ENCODE measurements around the gene CACNA1B. TPM values are rescaled to one million over a fixed set of nuclear protein-coding genes. Genes with fewer than 3 reads are reported as not detected.

The CACNA1B gene
- total and polyA plus RNA-seq, 2 of the 4 experiments (the other 2 are of a cell fraction) = 0.02 TPM; not detected in 1

GRCh38 chr9:138112090-138112748 lies 234.6 kb downstream of the CACNA1B start:
- H3K9ac ChIP-seq (ENCODE audit: low read depth, low read length) = no peak overlapping the region
- no peaks in the 10 kb centered on the region for H3K4me1 ChIP-seq (ENCODE audit: control insufficient read depth, insufficient read depth, low read length)
- no peaks in the 10 kb centered on the region for H4K20me1 ChIP-seq (ENCODE audit: insufficient read depth, low read length)
- H3K9me1 ChIP-seq (ENCODE audit: insufficient read depth, low read length) = no peaks in the 10 kb centered on the region
- H3K14ac ChIP-seq (replicated peaks; ENCODE audit: low read depth, low read length) = no peak overlapping the region
- H4K5ac ChIP-seq (ENCODE audit: low read depth, low read length) = no peak overlapping the region
- no peak overlapping the region for H2BK20ac ChIP-seq (ENCODE audit: low read depth, low read length)
- H3K56ac ChIP-seq (ENCODE audit: extremely low read depth, insufficient read depth, low read length) = no peak overlapping the region
- H3K18ac ChIP-seq (ENCODE audit: low read depth, low read length) = no peak overlapping the region
- no peak overlapping the region for H4K91ac ChIP-seq (ENCODE audit: insufficient read depth, low read depth, low read length)
- no peak overlapping the region for H3K23ac ChIP-seq (ENCODE audit: low read depth, low read length)
- H4K8ac ChIP-seq (ENCODE audit: low read depth in 2 of 2, low read length in 2 of 2) = no peak overlapping the region
- BruUV-seq (replicated peaks) = no TSS peak
- H2AK5ac ChIP-seq (ENCODE audit: low read depth, low read length) = no peak overlapping the region
- POLR2A ChIA-PET (ENCODE audit: unreplicated experiment) = no interaction called here
- dilution Hi-C loops (cut with HindIII; ENCODE audit: low sequenced_read_pairs, unreplicated experiment) = no loop called here
- no peak overlapping the region for H2AK9ac ChIP-seq (replicated peaks; ENCODE audit: low read depth, low read length, poor library complexity)
- no peak overlapping the region for H3K27ac ChIP-seq (ENCODE audit: insufficient read depth, low read length)
- in situ Hi-C loops (cut with MboI; ENCODE audit: low sequenced_read_pairs) = no loop called here
- ATAC-seq (ENCODE audit: low read depth) (no peak), DNase-seq (no peak)
- H3K79me1 ChIP-seq (ENCODE audit: low read depth in 1 of 2, low read length in 2 of 2) = no peaks in the 10 kb centered on the region
- no peak overlapping the region for H3K4ac ChIP-seq (ENCODE audit: low read depth, low read length)
- WGBS, 2 experiments (ENCODE audit: extremely low coverage in 2 of 2, insufficient read length in 1 of 2) = 68% methylated on average over 6 of the region's 16 CpGs; no CpG with 5 or more reads in 1 of the 2 experiments
- no peak for TF ChIP-seq MAZ (IDR thresholded peaks at IDR 0.05; ENCODE audit: borderline replicate concordance, low read depth, low read length)
- TF ChIP-seq MXI1 (IDR thresholded peaks at IDR 0.05; ENCODE audit: borderline replicate concordance, low read depth, low read length) = no peak
- no peak for TF ChIP-seq POLR2A (IDR thresholded peaks at IDR 0.05; ENCODE audit: low read depth, low read length)
- TF ChIP-seq CTCF (conservative IDR thresholded peaks at IDR 0.05; ENCODE audit: low read depth, low read length) = no peak
- no peak for TF ChIP-seq CEBPB (IDR thresholded peaks at IDR 0.05; ENCODE audit: low read depth, low read length)
- TF ChIP-seq BHLHE40 (IDR thresholded peaks at IDR 0.05; ENCODE audit: low read depth, low read length) = no peak
- no peak for TF ChIP-seq USF2 (IDR thresholded peaks at IDR 0.05; ENCODE audit: low read depth, low read length)
- TF ChIP-seq RCOR1 (IDR thresholded peaks at IDR 0.05; ENCODE audit: insufficient replicate concordance, low read length) = no peak
- TF ChIP-seq FOS (IDR thresholded peaks at IDR 0.05; ENCODE audit: low read depth, low read length) = no peak
- no peak for TF ChIP-seq RFX5 (IDR thresholded peaks at IDR 0.05; ENCODE audit: low read depth, low read length)
- no peak for TF ChIP-seq MAFK (IDR thresholded peaks at IDR 0.05; ENCODE audit: low read depth, low read length)
- TF ChIP-seq CHD1 (IDR thresholded peaks at IDR 0.05; ENCODE audit: low read depth, low read length) = no peak
- no peak for TF ChIP-seq NFE2L2 (IDR thresholded peaks at IDR 0.05; ENCODE audit: low read depth, low read length)
- no peak for TF ChIP-seq ELK1 (IDR thresholded peaks at IDR 0.05; ENCODE audit: borderline replicate concordance, low read depth, low read length)
- peaks cover 52% of the 10 kb centered on the region for H3K9me3 ChIP-seq (ENCODE audit: control insufficient read depth, insufficient read depth, low read length)
- no peak overlapping the region for H3K4me3 ChIP-seq (ENCODE audit: insufficient read depth, low read depth, low read length)
- no peaks in the 10 kb centered on the region for H3K27me3 ChIP-seq (ENCODE audit: control insufficient read depth, insufficient read depth, low read length)
- no peaks in the 10 kb centered on the region for H3K36me3 ChIP-seq (ENCODE audit: control insufficient read depth, insufficient read depth, low read length)
- CTCF ChIA-PET = no interaction called here
- H2AFZ ChIP-seq (replicated peaks; ENCODE audit: low read length, poor library complexity) = no peak overlapping the region
- H2BK120ac ChIP-seq (ENCODE audit: low read depth, low read length) = no peak overlapping the region
- intact Hi-C loops (cut with micrococcal nuclease) = no loop called here
- H2BK5ac ChIP-seq (ENCODE audit: low read depth, low read length, poor library complexity, severe bottlenecking) = no peak overlapping the region
- H3K4me2 ChIP-seq (ENCODE audit: low read depth, low read length) = no peak overlapping the region
- H2BK15ac ChIP-seq (ENCODE audit: low read depth, low read length) = no peak overlapping the region

Measured in IMR-90 (cell line).